GM19025 (cell line): ENCODE results near the gene SLC35E1.
"Not testable (repeated sequence)": the region's sequence is repeated elsewhere in the genome, so short reads cannot be mapped to it uniquely, and the experiment has no call there.

Source experiments
- ATAC-seq: cut with Tn5 transposase; IDR thresholded peaks from one replicate; pipeline ENCODE4 v1.9.1; 2021; ENCODE audit warnings: mild to moderate bottlenecking, low read depth, moderate library complexity; ENCODE audit not compliant: unreplicated experiment

The SLC35E1 gene

GRCh38 chr19:16561382-16561781, 10.8 kb downstream of the SLC35E1 start:
- no peak for ATAC-seq

- ATAC-seq = no peak
Measured at GRCh38 chr19:16559780-16560276, 12.4 kb downstream of the SLC35E1 start.

- ATAC-seq = no peak
Measured at GRCh38 chr19:16554776-16555175, 17.4 kb downstream of the SLC35E1 start.

GRCh38 chr19:16551902-16552301, 20.3 kb downstream of the SLC35E1 start:
- ATAC-seq = not testable (repeated sequence)

GRCh38 chr19:16548956-16549355, 23.3 kb downstream of the SLC35E1 start:
- no peak for ATAC-seq

GRCh38 chr19:16544473-16545231, 27.6 kb downstream of the SLC35E1 start:
- no peak for ATAC-seq

- not testable (repeated sequence) for ATAC-seq
Measured at GRCh38 chr19:16543734-16544133, 28.5 kb downstream of the SLC35E1 start.

GRCh38 chr19:16542910-16543472, 29.2 kb downstream of the SLC35E1 start:
- no peak for ATAC-seq

GRCh38 chr19:16542045-16542909, 29.9 kb downstream of the SLC35E1 start, which contains the start of gene CHERP:
Gene CHERP (minus strand): TSS chr19:16542437. CDS start chr19:16542378, 59 bp downstream.
- ATAC-seq = peak; percentile 75

- no peak for ATAC-seq
Measured at GRCh38 chr19:16541526-16542044, 30.6 kb downstream of the SLC35E1 start.

- no peak for ATAC-seq
Measured at GRCh38 chr19:16540948-16541347, 31.3 kb downstream of the SLC35E1 start.

GRCh38 chr19:16537111-16537510, 35.1 kb downstream of the SLC35E1 start:
- ATAC-seq = no peak

GRCh38 chr19:16536130-16536529, 36.1 kb downstream of the SLC35E1 start:
- no peak for ATAC-seq

GRCh38 chr19:16535381-16535780, 36.8 kb downstream of the SLC35E1 start:
- no peak for ATAC-seq

- ATAC-seq = no peak
Measured at GRCh38 chr19:16532440-16533234, 39.6 kb downstream of the SLC35E1 start.

GRCh38 chr19:16531380-16531669, 40.9 kb downstream of the SLC35E1 start:
- ATAC-seq = no peak

GRCh38 chr19:16530540-16531379, 41.5 kb downstream of the SLC35E1 start:
- ATAC-seq = no peak

- no peak for ATAC-seq
Measured at GRCh38 chr19:16529466-16530144, 42.6 kb downstream of the SLC35E1 start.
